K562 (cell line): ENCODE results near the gene ZNF787. TPM values are rescaled to one million over a fixed set of nuclear protein-coding genes. Genes with fewer than 3 reads are reported as not detected.
A peak's percentile ranks its signal among the peaks of the same experiment; 100 is the strongest.

ENCODE experiments used
- ATAC-seq: fragments of 200-7000 bp; cut with Tn5 transposase; 3 replicates; pipeline ENCODE4 v1.9.1; 2020; ENCODE audit warnings: moderate library complexity
- BruUV-seq: library from RNA; stranded (reverse); fragments of 400-500 nt; replicated peaks from 2 replicates; lab custom pipeline; 2021; lab: Mats Ljungman, UMichigan
- CTCF ChIA-PET: fragments of 300-600 bp; formaldehyde crosslinking; extraction: SDS; loops from one replicate; lab custom pipeline; 2021; ENCODE audit warnings: low intra/inter-chr PET ratio; lab: Yijun Ruan, JAX
- POLR2A ChIA-PET: fragments of 300-600, 350-650 bp; sonication (Branson Sonifier 250); formaldehyde crosslinking; extraction: SDS; loops from one replicate; lab custom pipeline; 2021; ENCODE audit warnings: antibody characterized with exemption, inconsistent platforms; lab: Yijun Ruan, JAX
- DNase-seq, 4 experiments: peaks; one replicate each; pipeline versions ENCODE4 v3.0.0 to v3.0.0-alpha.2; 2011 to 2018; ENCODE audit warnings: low spot score in 3 of 4, mixed read lengths in 3 of 4; ENCODE audit errors: extremely low read depth in 1 of 4
- FAIRE-seq: peaks from 2 replicates; lab custom pipeline; 2011; peaks lifted over from hg19 to GRCh38; lab: Jason Lieb, UNC
- H2AFZ ChIP-seq: 2 replicates; pipeline ENCODE4 v1.6.0; 2011; ENCODE audit warnings: low read depth, low read length, control low read depth, inconsistent platforms
- H3K27ac ChIP-seq: fragments of 200-600 bp; 3 replicates; pipeline ENCODE4 v1.8.0; 2011; ENCODE audit warnings: low read depth, mild to moderate bottlenecking, control low read depth, inconsistent platforms, low read length, moderate library complexity, mixed read lengths; ENCODE audit errors: extremely low read depth
- H3K27me3 ChIP-seq, 2 experiments: fragments of 300-600 bp in 1 of 2; 2 replicates in 1 of 2; 3 replicates in 1 of 2; pipeline versions ENCODE4 v1.6.0 to v1.8.0; 2011; ENCODE audit warnings: inconsistent platforms in 2 of 2, low read length in 2 of 2, mild to moderate bottlenecking in 1 of 2, mixed read lengths in 1 of 2, moderate library complexity in 1 of 2; ENCODE audit not compliant: control insufficient read depth in 2 of 2, insufficient read depth in 2 of 2
- H3K36me3 ChIP-seq: fragments of 300-600 bp; 3 replicates; pipeline ENCODE4 v1.8.0; 2011; ENCODE audit warnings: mild to moderate bottlenecking, low read length, inconsistent platforms; ENCODE audit not compliant: control insufficient read depth, insufficient read depth
- H3K4me1 ChIP-seq, 2 experiments: fragments of 200-600 bp in 1 of 2; replicated peaks in 1 of 2; 2 replicates in 1 of 2; 3 replicates in 1 of 2; pipeline versions ENCODE4 v1.5.1 to v1.8.0; 2011; ENCODE audit warnings: inconsistent platforms in 2 of 2, low read length in 2 of 2, mild to moderate bottlenecking in 1 of 2, mixed read lengths in 1 of 2, moderate library complexity in 1 of 2; ENCODE audit not compliant: control insufficient read depth in 2 of 2, insufficient read depth in 2 of 2
- H3K4me2 ChIP-seq: 2 replicates; pipeline ENCODE4 v1.6.1; 2011; ENCODE audit warnings: low read length, control low read depth, inconsistent platforms, mixed read lengths; ENCODE audit not compliant: insufficient read depth
- H3K4me3 ChIP-seq: fragments of 200-600 bp; sonication (generic), shearing (Covaris generic); 2 replicates; pipeline ENCODE4 v1.5.1; 2016; ENCODE audit warnings: control low read depth, inconsistent platforms
- H3K79me2 ChIP-seq: fragments of 200-600 bp; 3 replicates; pipeline ENCODE4 v1.8.0; 2011; ENCODE audit warnings: low read length, inconsistent platforms; ENCODE audit not compliant: control insufficient read depth, insufficient read depth
- H3K9ac ChIP-seq, 2 experiments: 2 replicates each; pipeline versions ENCODE4 v1.6.0 to v1.6.1; 2011; ENCODE audit warnings: low read depth in 2 of 2, low read length in 2 of 2, control low read depth in 1 of 2, inconsistent platforms in 1 of 2, mild to moderate bottlenecking in 1 of 2, mixed read lengths in 1 of 2; ENCODE audit not compliant: insufficient read depth in 1 of 2
- H3K9me1 ChIP-seq: one replicate; pipeline ENCODE4 v1.6.0; 2011; ENCODE audit warnings: inconsistent platforms, mild to moderate bottlenecking, low read length, moderate library complexity; ENCODE audit not compliant: control insufficient read depth, insufficient read depth
- H3K9me3 ChIP-seq: replicated peaks from 2 replicates; pipeline ENCODE4 v1.5.1; 2011; ENCODE audit warnings: low read depth, low read length, inconsistent platforms; ENCODE audit not compliant: control insufficient read depth, insufficient read depth
- H4K20me1 ChIP-seq: replicated peaks from 2 replicates; pipeline ENCODE4 v1.6.1; 2011; ENCODE audit warnings: low read length, inconsistent platforms, mixed read lengths; ENCODE audit not compliant: control insufficient read depth, insufficient read depth
- ARID1B ChIP-seq: fragments of 450-650 bp; IDR thresholded peaks from 2 replicates; pipeline ENCODE4 v1.6.1; 2016; ENCODE audit warnings: antibody characterized with exemption, mild to moderate bottlenecking, inconsistent platforms
- FOS ChIP-seq: IDR thresholded peaks from 3 replicates; pipeline ENCODE4 v1.6.1; 2011; ENCODE audit not compliant: insufficient read length; ENCODE audit errors: extremely low read depth
- MXI1 ChIP-seq: IDR thresholded peaks from 2 replicates; pipeline ENCODE4 v1.6.1; 2011; ENCODE audit warnings: low read depth, mild to moderate bottlenecking, improper control_type of control experiment, low read length
- NELFE ChIP-seq: IDR thresholded peaks from 2 replicates; pipeline ENCODE4 v1.6.1; 2011; ENCODE audit warnings: mild to moderate bottlenecking; ENCODE audit not compliant: insufficient read depth, insufficient read length
- RBFOX2 ChIP-seq: fragments of 200-400 bp; formaldehyde crosslinking; IDR thresholded peaks from 2 replicates; pipeline ENCODE4 v1.6.1; 2017; ENCODE audit warnings: low read depth, mild to moderate bottlenecking, low read length, moderate library complexity
- YBX1 ChIP-seq: fragments of 450-650 bp; IDR thresholded peaks from 2 replicates; pipeline ENCODE4 v1.7.1; 2016; ENCODE audit warnings: mild to moderate bottlenecking
- WGBS: fragments of 100-300 bp; shearing (Covaris generic); methylation state at CpG from one replicate; pipeline ENCODE4 v1.1.6; 2016; ENCODE audit warnings: low coverage, mixed read lengths; ENCODE audit not compliant: insufficient coverage; ENCODE audit errors: missing lambda C conversion rate; 5-methylcytosine and 5-hydroxymethylcytosine counted together
- in situ Hi-C: fragments of 300-500 bp; cut with MboI; formaldehyde crosslinking; loops from 4 replicates; pipeline ENCODE4 v1.15.0; 2018; ENCODE audit warnings: inconsistent platforms, mixed read lengths
- intact Hi-C: fragments of 100-400 bp; cut with micrococcal nuclease; formaldehyde crosslinking; loops from 2 replicates; pipeline ENCODE4 v1.14.2; 2022
- polyA plus RNA-seq, 8 experiments: library from polyadenylated mRNA; depleted of rRNA in 4 of 8; stranded (reverse) in 5 of 8; unstranded in 3 of 8; fragments of >200 nt; fragmentation: Nextera tagmentation in 2 of 8; fragmentation: Illumina TruSeq in 1 of 8; extraction: Ambion mirVana in 2 of 8; extraction: Trizol in 1 of 8; gene quantifications; 2 replicates each; pipeline versions ENCODE4 v1.2.1 to v1.2.3, GENCODE V29; 2011 to 2014; ENCODE audit warnings: inconsistent platforms in 1 of 8, missing spikeins in 1 of 8
- total RNA-seq, 7 experiments: library from RNA; depleted of rRNA in 6 of 7; stranded (reverse); fragments of >200 nt in 6 of 7; fragmentation: Illumina TruSeq in 2 of 7; extraction: Trizol in 2 of 7; gene quantifications; 2 replicates each; pipeline versions ENCODE4 v1.2.1 to v1.2.3, GENCODE V29; 2011 to 2021; ENCODE audit warnings: low replicate concordance in 1 of 7
- TF ChIP-seq, protein P1 (sequence below): fragments of 250-450 bp; sonication (Bioruptor Pico); IDR thresholded peaks from 2 replicates; pipeline ENCODE4 v1.5.0; 2021; ENCODE audit warnings: mild to moderate bottlenecking, moderate library complexity

Gene ZNF787
- total and polyA plus RNA-seq, 9 of the 15 experiments (the other 6 are each of a cell fraction or from before 2014, with no cell fraction given), result 0.45 to 77.6 (median 7.3) TPM

DNA sequence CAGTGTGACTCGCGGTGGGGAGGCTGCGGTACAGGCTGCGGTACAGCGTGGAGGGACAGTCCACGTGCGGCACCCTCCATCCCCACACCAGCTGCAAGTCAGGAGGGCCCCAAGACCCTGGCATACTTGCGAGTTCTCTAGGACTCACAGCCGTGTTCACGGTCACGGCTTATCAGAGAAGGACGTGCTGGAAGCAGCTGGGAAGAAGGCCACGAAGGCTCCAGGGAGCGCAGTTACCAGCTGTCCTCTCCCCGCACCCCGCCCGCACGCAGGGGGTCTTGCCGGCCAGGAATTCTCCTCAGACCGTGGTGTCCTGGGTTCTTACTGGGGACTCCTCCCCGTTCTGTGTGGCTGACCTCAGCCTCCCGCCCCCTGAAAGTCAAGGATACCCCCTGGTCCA lies 26.2 kb upstream of the ZNF787 start:
- H4K20me1 ChIP-seq, result no peaks in the 10 kb centered on the region; the same call in 1 of the 2 replicates
- no TSS peak for BruUV-seq
- peaks cover 2 to 10% of the 10 kb centered on the region in 2 experiments; a peak in 4 of 5 replicates for H3K4me1 ChIP-seq
- TF ChIP-seq FOS (no peak), RBFOX2 (peak; percentile 48), ARID1B (no peak), NELFE (no peak), YBX1 (no peak), MXI1 (no peak)
- TF ChIP-seq, protein P1, sequence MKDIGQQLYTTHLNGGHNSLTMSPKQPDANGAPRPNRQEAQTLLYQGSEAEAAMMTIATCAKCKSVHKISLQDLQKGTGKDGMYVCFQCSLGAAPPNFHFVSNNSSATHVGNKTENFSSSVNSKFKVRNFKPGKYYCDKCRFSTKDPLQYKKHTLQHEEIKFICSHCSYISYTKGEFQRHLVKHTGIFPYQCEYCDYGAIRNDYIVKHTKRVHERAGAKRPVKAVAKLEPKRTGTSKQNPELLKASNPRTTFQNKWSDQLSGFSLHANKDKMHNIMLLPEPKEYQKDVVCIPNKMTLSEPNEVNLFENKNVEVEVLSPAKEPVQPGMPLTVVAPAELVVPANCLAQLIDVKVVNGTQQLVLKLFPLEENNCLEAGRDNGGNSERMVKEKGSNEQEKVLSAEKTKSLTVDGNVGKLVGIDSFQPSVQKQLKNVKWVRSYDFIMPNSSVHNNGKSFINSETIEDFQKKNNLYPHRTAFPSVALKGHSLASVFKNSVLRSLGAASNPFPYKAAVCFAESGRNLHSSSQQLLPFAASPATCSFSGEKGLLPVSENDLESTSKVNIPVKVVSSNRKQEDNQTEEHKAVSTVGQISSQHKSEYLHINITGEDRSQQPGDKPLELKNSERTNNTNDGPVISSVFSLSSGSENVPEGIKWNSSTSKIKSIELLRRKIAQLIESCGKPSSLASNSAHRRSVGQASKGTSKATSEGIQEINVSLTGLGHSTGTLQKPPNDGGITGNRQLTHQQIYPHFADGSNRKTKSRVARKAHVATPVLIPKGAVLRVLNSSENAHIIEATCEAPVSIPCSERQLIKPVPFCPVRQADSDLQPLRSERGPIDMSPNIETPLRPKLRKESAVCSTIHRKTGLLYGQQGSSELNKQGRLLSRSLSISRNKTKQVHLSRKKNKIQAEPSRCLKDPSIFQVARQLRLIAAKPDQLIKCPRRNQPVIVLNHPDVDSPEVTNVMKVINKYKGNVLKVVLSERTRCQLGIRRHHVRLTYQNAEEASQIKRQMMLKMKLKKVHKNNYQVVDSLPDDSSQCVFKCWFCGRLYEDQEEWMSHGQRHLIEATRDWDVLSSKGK (CRISPR knock-in tag), result no peak
- no peak for ATAC-seq
- no peak for DNase-seq
- ChIA-PET CTCF (no interaction called here), POLR2A (no interaction called here)
- H3K4me2 ChIP-seq, result no peak overlapping the region
- no peaks in the 10 kb centered on the region for H3K9me1 ChIP-seq
- no peak overlapping the region for H2AFZ ChIP-seq
- WGBS, result 97% methylated on average over 19 of the region's 22 CpGs
- intact Hi-C loops (no loop called here), in situ Hi-C loops (loop anchor here (25.0 kb wide), 1 partner anchor 985 kb away; the partner anchor contains the start of genes DNAAF3 and TNNI3)
- no peak overlapping the region for H3K9ac ChIP-seq
- H3K27ac ChIP-seq, result no peak overlapping the region
- H3K4me3 ChIP-seq, result no peak overlapping the region
- H3K36me3 ChIP-seq, result peaks cover 27% of the 10 kb centered on the region; the same call in 2 of the 3 replicates
- H3K9me3 ChIP-seq, result no peaks in the 10 kb centered on the region
- FAIRE-seq, result no peak
- H3K27me3 ChIP-seq, result no peaks in the 10 kb centered on the region
- peaks cover 27% of the 10 kb centered on the region for H3K79me2 ChIP-seq
